H9 (cell line): ENCODE results near the gene RAI14. TPM values are rescaled to one million over a fixed set of nuclear protein-coding genes. Genes with fewer than 3 reads are reported as not detected.

Experiments used
- DNase-seq: peaks from one replicate; pipeline ENCODE4 v3.0.0-alpha.2; 2017
- H2AFZ ChIP-seq: one replicate; pipeline ENCODE4 v1.6.1; 2013; ENCODE audit warnings: mild to moderate bottlenecking, low read length, control low read depth, moderate library complexity
- H2AK5ac ChIP-seq: 2 replicates; pipeline ENCODE4 v1.6.1; 2013; ENCODE audit warnings: low read length, control low read depth, mixed read lengths; ENCODE audit not compliant: insufficient read length
- H2BK120ac ChIP-seq: one replicate; pipeline ENCODE4 v1.6.1; 2013; ENCODE audit warnings: low read depth, mild to moderate bottlenecking, low read length, control low read depth, inconsistent platforms; ENCODE audit not compliant: poor library complexity, severe bottlenecking
- H2BK12ac ChIP-seq: 2 replicates; pipeline ENCODE4 v1.6.1; 2013; ENCODE audit warnings: low read length, control low read depth, mixed read lengths, low read depth; ENCODE audit not compliant: insufficient read length
- H2BK15ac ChIP-seq: 2 replicates; pipeline ENCODE4 v1.6.1; 2013; ENCODE audit warnings: low read depth, low read length, control low read depth
- H2BK20ac ChIP-seq: one replicate; pipeline ENCODE4 v1.6.1; 2013; ENCODE audit warnings: low read depth, mild to moderate bottlenecking, low read length, control low read depth, inconsistent platforms; ENCODE audit not compliant: poor library complexity, severe bottlenecking
- H2BK5ac ChIP-seq: 2 replicates; pipeline ENCODE4 v1.6.1; 2013; ENCODE audit warnings: low read length, control low read depth, mixed read lengths; ENCODE audit not compliant: insufficient read length
- H3K14ac ChIP-seq: 2 replicates; pipeline ENCODE4 v1.6.1; 2013; ENCODE audit warnings: low read length, control low read depth; ENCODE audit not compliant: insufficient read depth
- H3K18ac ChIP-seq: 2 replicates; pipeline ENCODE4 v1.6.1; 2013; ENCODE audit warnings: low read depth, mild to moderate bottlenecking, mixed read lengths, low read length, control low read depth; ENCODE audit not compliant: insufficient read length
- H3K23ac ChIP-seq: 2 replicates; pipeline ENCODE4 v1.6.1; 2013; ENCODE audit warnings: low read length, control low read depth, mixed read lengths, low read depth; ENCODE audit not compliant: insufficient read length
- H3K23me2 ChIP-seq: 2 replicates; pipeline ENCODE4 v1.6.1; 2013; ENCODE audit warnings: low read depth, mild to moderate bottlenecking, mixed read lengths, low read length, control low read depth; ENCODE audit not compliant: insufficient read length, poor library complexity, severe bottlenecking
- H3K27ac ChIP-seq: 2 replicates; pipeline ENCODE4 v1.5.1; 2013; ENCODE audit warnings: low read length, control low read depth, mixed read lengths, low read depth; ENCODE audit not compliant: insufficient read length
- H3K27me3 ChIP-seq: 2 replicates; pipeline ENCODE4 v1.6.1; 2013; ENCODE audit warnings: low read length, control low read depth, inconsistent platforms; ENCODE audit not compliant: insufficient read depth
- H3K4ac ChIP-seq: 2 replicates; pipeline ENCODE4 v1.6.1; 2013; ENCODE audit warnings: low read depth, mild to moderate bottlenecking, control low read depth, inconsistent platforms, low read length, moderate library complexity
- H3K4me1 ChIP-seq: 2 replicates; pipeline ENCODE4 v1.6.1; 2013; ENCODE audit warnings: low read length, control low read depth, inconsistent platforms; ENCODE audit not compliant: insufficient read depth
- H3K4me2 ChIP-seq: 2 replicates; pipeline ENCODE4 v1.6.1; 2013; ENCODE audit warnings: low read length, control low read depth, mixed read lengths; ENCODE audit not compliant: insufficient read length, insufficient read depth
- H3K56ac ChIP-seq: 2 replicates; pipeline ENCODE4 v1.6.1; 2013; ENCODE audit warnings: low read depth, mild to moderate bottlenecking, mixed read lengths, low read length, control low read depth; ENCODE audit not compliant: insufficient read length
- H3K79me1 ChIP-seq: 2 replicates; pipeline ENCODE4 v1.6.1; 2013; ENCODE audit warnings: low read depth, mild to moderate bottlenecking, moderate library complexity, low read length, control low read depth, inconsistent platforms; ENCODE audit not compliant: insufficient read depth, poor library complexity, severe bottlenecking
- H3K79me2 ChIP-seq: 2 replicates; pipeline ENCODE4 v1.6.1; 2013; ENCODE audit warnings: low read length, control low read depth, inconsistent platforms; ENCODE audit not compliant: insufficient read depth
- H3K9ac ChIP-seq: 2 replicates; pipeline ENCODE4 v1.6.1; 2013; ENCODE audit warnings: low read length, control low read depth, mixed read lengths; ENCODE audit not compliant: insufficient read length; ENCODE audit errors: extremely low read depth
- H3K9me3 ChIP-seq: one replicate; pipeline ENCODE4 v1.6.1; 2013; ENCODE audit warnings: low read depth, low read length, inconsistent platforms; ENCODE audit not compliant: control insufficient read depth
- H3T11ph ChIP-seq: one replicate; pipeline ENCODE4 v1.6.1; 2013; ENCODE audit warnings: mild to moderate bottlenecking, low read length, control low read depth, inconsistent platforms
- H4K20me1 ChIP-seq: one replicate; pipeline ENCODE4 v1.6.1; 2013; ENCODE audit not compliant: control insufficient read depth, insufficient read length, insufficient read depth
- H4K5ac ChIP-seq: 2 replicates; pipeline ENCODE4 v1.6.1; 2013; ENCODE audit warnings: low read depth, mild to moderate bottlenecking, mixed read lengths, low read length, control low read depth; ENCODE audit not compliant: insufficient read length
- H4K8ac ChIP-seq: replicated peaks from 2 replicates; pipeline ENCODE4 v1.6.1; 2013; ENCODE audit warnings: low read length, control low read depth, mixed read lengths, low read depth; ENCODE audit not compliant: insufficient read length
- H4K91ac ChIP-seq: 2 replicates; pipeline ENCODE4 v1.6.1; 2013; ENCODE audit warnings: low read depth, mild to moderate bottlenecking, moderate library complexity, mixed read lengths, low read length, control low read depth; ENCODE audit not compliant: insufficient read length
- H3K27ac Mint-ChIP-seq, 3 experiments: 2 replicates in 2 of 3; 3 replicates in 1 of 3; pipeline ENCODE4 v1.8.0; 2020 to 2021; ENCODE audit warnings: mixed read lengths in 3 of 3, mild to moderate bottlenecking in 1 of 3, moderate library complexity in 1 of 3
- H3K27me3 Mint-ChIP-seq: 2 replicates; pipeline ENCODE4 v1.8.0; 2021; ENCODE audit warnings: low read depth, mild to moderate bottlenecking, moderate library complexity, mixed read lengths
- H3K36me3 Mint-ChIP-seq, 3 experiments: 2 replicates in 2 of 3; 3 replicates in 1 of 3; pipeline ENCODE4 v1.8.0; 2020 to 2021; ENCODE audit warnings: low read depth in 3 of 3, mixed read lengths in 3 of 3; ENCODE audit not compliant: insufficient read depth in 1 of 3
- H3K4me1 Mint-ChIP-seq, 2 experiments: 2 replicates each; pipeline ENCODE4 v1.8.0; 2020; ENCODE audit warnings: mixed read lengths in 2 of 2
- H3K4me3 Mint-ChIP-seq, 2 experiments: 2 replicates in 1 of 2; 3 replicates in 1 of 2; pipeline ENCODE4 v1.8.0; 2020 to 2021; ENCODE audit warnings: mild to moderate bottlenecking in 2 of 2, mixed read lengths in 2 of 2, moderate library complexity in 1 of 2
- H3K9me3 Mint-ChIP-seq, 2 experiments: 2 replicates in 1 of 2; 3 replicates in 1 of 2; pipeline ENCODE4 v1.8.0; 2020; ENCODE audit warnings: mild to moderate bottlenecking in 2 of 2, mixed read lengths in 2 of 2, moderate library complexity in 1 of 2
- total RNA-seq: library from RNA; stranded (reverse); gene quantifications from 2 replicates; pipeline ENCODE4 v1.2.1, GENCODE V29; 2021
- TF ChIP-seq, protein P1 (sequence below): fragments of 200-600 bp; sonication (generic); conservative IDR thresholded peaks from 3 replicates; pipeline ENCODE4 v1.8.0; 2021; ENCODE audit warnings: antibody characterized with exemption, mild to moderate bottlenecking

The RAI14 gene
- total RNA-seq, 1 experiment from 2014 or later = 127 TPM

DNA sequence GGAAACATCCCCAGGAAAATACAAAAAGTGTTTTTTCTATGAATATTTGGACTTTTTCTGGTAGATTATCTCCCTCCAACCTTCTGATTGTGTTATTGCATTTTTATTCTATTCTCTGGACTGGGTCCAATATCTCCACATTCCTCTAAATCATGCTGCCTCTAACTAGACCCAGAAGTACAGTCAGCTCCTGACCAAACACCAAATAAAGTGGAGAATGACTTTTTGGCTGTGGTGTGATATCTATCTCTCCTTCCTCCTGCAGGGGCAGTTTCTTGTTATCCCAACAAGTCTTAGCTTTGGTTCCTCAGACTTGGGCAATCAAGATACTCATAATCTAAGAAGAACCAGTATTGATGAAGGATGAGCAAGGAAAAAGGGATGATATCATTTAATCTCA lies 3.2 kb upstream of the RAI14 start:
- no peak overlapping the region for H4K91ac ChIP-seq
- no peak overlapping the region for H2BK20ac ChIP-seq
- Mint-ChIP-seq H3K4me3 (no peak overlapping the region), H3K9me3 (peaks cover 5 to 6% of the 10 kb centered on the region in 2 experiments; a peak in 4 of 5 replicates), H3K36me3 (peaks cover 1 to 10% (median 4%) of the 10 kb centered on the region in 3 experiments; a peak in 4 of 7 replicates), H3K27ac (no peak overlapping the region), H3K4me1 (peaks cover 27 to 29% of the 10 kb centered on the region in 2 experiments), H3K27me3 (no peaks in the 10 kb centered on the region)
- TF ChIP-seq, protein P1, sequence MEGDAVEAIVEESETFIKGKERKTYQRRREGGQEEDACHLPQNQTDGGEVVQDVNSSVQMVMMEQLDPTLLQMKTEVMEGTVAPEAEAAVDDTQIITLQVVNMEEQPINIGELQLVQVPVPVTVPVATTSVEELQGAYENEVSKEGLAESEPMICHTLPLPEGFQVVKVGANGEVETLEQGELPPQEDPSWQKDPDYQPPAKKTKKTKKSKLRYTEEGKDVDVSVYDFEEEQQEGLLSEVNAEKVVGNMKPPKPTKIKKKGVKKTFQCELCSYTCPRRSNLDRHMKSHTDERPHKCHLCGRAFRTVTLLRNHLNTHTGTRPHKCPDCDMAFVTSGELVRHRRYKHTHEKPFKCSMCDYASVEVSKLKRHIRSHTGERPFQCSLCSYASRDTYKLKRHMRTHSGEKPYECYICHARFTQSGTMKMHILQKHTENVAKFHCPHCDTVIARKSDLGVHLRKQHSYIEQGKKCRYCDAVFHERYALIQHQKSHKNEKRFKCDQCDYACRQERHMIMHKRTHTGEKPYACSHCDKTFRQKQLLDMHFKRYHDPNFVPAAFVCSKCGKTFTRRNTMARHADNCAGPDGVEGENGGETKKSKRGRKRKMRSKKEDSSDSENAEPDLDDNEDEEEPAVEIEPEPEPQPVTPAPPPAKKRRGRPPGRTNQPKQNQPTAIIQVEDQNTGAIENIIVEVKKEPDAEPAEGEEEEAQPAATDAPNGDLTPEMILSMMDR = no peak
- H4K20me1 ChIP-seq = no peaks in the 10 kb centered on the region
- H3K4ac ChIP-seq = no peak overlapping the region
- no peak overlapping the region for H3K56ac ChIP-seq
- no peak overlapping the region for H2AK5ac ChIP-seq
- H3K9me3 ChIP-seq = no peaks in the 10 kb centered on the region
- H3K23ac ChIP-seq = no peak overlapping the region
- no peak overlapping the region for H2BK5ac ChIP-seq
- H3K18ac ChIP-seq = no peak overlapping the region
- no peak for DNase-seq
- no peaks in the 10 kb centered on the region for H3K79me1 ChIP-seq
- peaks cover 15% of the 10 kb centered on the region for H3K23me2 ChIP-seq
- H2AFZ ChIP-seq = no peak overlapping the region
- no peak overlapping the region for H2BK120ac ChIP-seq
- peaks cover 9% of the 10 kb centered on the region; the same call in 1 of the 2 replicates for H3K79me2 ChIP-seq
- H2BK15ac ChIP-seq = no peak overlapping the region
- H3K27ac ChIP-seq = no peak overlapping the region
- H3T11ph ChIP-seq = no peak overlapping the region
- H3K9ac ChIP-seq = no peak overlapping the region
- no peak overlapping the region for H4K8ac ChIP-seq
- no peak overlapping the region for H3K4me2 ChIP-seq
- no peak overlapping the region for H3K14ac ChIP-seq
- peaks cover 6% of the 10 kb centered on the region; the same call in 1 of the 2 replicates for H3K4me1 ChIP-seq
- no peak overlapping the region for H2BK12ac ChIP-seq
- no peak overlapping the region for H4K5ac ChIP-seq
- H3K27me3 ChIP-seq = no peaks in the 10 kb centered on the region
